ENCODE measurements around the gene PSMB5. TPM values are rescaled to one million over a fixed set of nuclear protein-coding genes. Genes with fewer than 3 reads are reported as not detected.
A peak's percentile ranks its signal among the peaks of the same experiment; 100 is the strongest.

PSMB5 gene
- total RNA-seq, 1 donor from 2014 or later, result 239 TPM

- peaks cover 62% of the 10 kb centered on the region for H4K20me1 ChIP-seq (ENCODE audit: insufficient read depth, low read length)
- H3K9me3 ChIP-seq (ENCODE audit: insufficient read depth, low read depth, low read length), result no peaks in the 10 kb centered on the region
- no peak overlapping the region for H2AFZ ChIP-seq (ENCODE audit: low read depth, low read length)
- peaks cover 25% of the 10 kb centered on the region for H3K36me3 ChIP-seq (ENCODE audit: insufficient read depth, low read length)
- H3K79me2 ChIP-seq (ENCODE audit: insufficient read depth, low read length), result peaks cover 45% of the 10 kb centered on the region
- peak; percentile 62 for DNase-seq (ENCODE audit: low read depth)
- H3K4me1 ChIP-seq (ENCODE audit: insufficient read depth, low read length), result peaks cover 43% of the 10 kb centered on the region
- Mint-ChIP-seq H3K4me3 (ENCODE audit: unreplicated experiment) (peak overlapping the region; percentile 92), H3K27ac (ENCODE audit: unreplicated experiment) (peak overlapping the region; percentile 97), H3K4me1 (ENCODE audit: low read depth, unreplicated experiment) (peaks cover 64% of the 10 kb centered on the region), H3K9me3 (ENCODE audit: unreplicated experiment) (no peaks in the 10 kb centered on the region), H3K36me3 (ENCODE audit: low read depth, unreplicated experiment) (peaks cover 29% of the 10 kb centered on the region), H3K27me3 (ENCODE audit: low read depth, unreplicated experiment) (no peaks in the 10 kb centered on the region)
- TF ChIP-seq CTCF (IDR thresholded peaks at IDR 0.05; ENCODE audit: insufficient read depth, low read depth, low read length), result no peak
- TF ChIP-seq EZH2 (IDR thresholded peaks at IDR 0.05; ENCODE audit: insufficient read depth, low read length), result no peak
- peak overlapping the region; percentile 80 for H3K9ac ChIP-seq (ENCODE audit: low read length)
- peak overlapping the region; percentile 71 for H3K27ac ChIP-seq (ENCODE audit: low read depth, low read length)
- no peaks in the 10 kb centered on the region for H3K27me3 ChIP-seq (ENCODE audit: insufficient read depth, low read length)
- peak overlapping the region; percentile 26 for H3K4me3 ChIP-seq (ENCODE audit: insufficient read depth, low read depth, low read length)
- FAIRE-seq, result no peak
- peak overlapping the region; percentile 97 for H3K4me2 ChIP-seq (ENCODE audit: low read length)
Observed at GRCh38 chr14:22977684-22978486, 56.8 kb downstream of the PSMB5 start.

- H3K4me1 ChIP-seq (ENCODE audit: insufficient read depth, low read length), result peaks cover 42% of the 10 kb centered on the region
- Mint-ChIP-seq H3K27me3 (ENCODE audit: low read depth, unreplicated experiment) (no peaks in the 10 kb centered on the region), H3K27ac (ENCODE audit: unreplicated experiment) (peak overlapping the region; percentile 97), H3K4me3 (ENCODE audit: unreplicated experiment) (peak overlapping the region; percentile 92), H3K4me1 (ENCODE audit: low read depth, unreplicated experiment) (peaks cover 69% of the 10 kb centered on the region), H3K9me3 (ENCODE audit: unreplicated experiment) (no peaks in the 10 kb centered on the region), H3K36me3 (ENCODE audit: low read depth, unreplicated experiment) (peaks cover 31% of the 10 kb centered on the region)
- TF ChIP-seq EZH2 (IDR thresholded peaks at IDR 0.05; ENCODE audit: insufficient read depth, low read length) (no peak), CTCF (IDR thresholded peaks at IDR 0.05; ENCODE audit: insufficient read depth, low read depth, low read length) (no peak)
- no peak overlapping the region for H3K4me3 ChIP-seq (ENCODE audit: insufficient read depth, low read depth, low read length)
- DNase-seq (ENCODE audit: low read depth) (no peak), FAIRE-seq (no peak)
- peaks cover 67% of the 10 kb centered on the region for H4K20me1 ChIP-seq (ENCODE audit: insufficient read depth, low read length)
- H3K27me3 ChIP-seq (ENCODE audit: insufficient read depth, low read length), result no peaks in the 10 kb centered on the region
- no peaks in the 10 kb centered on the region for H3K9me3 ChIP-seq (ENCODE audit: insufficient read depth, low read depth, low read length)
- peak overlapping the region; percentile 47 for H3K27ac ChIP-seq (ENCODE audit: low read depth, low read length)
- no peak overlapping the region for H2AFZ ChIP-seq (ENCODE audit: low read depth, low read length)
- H3K36me3 ChIP-seq (ENCODE audit: insufficient read depth, low read length), result peaks cover 31% of the 10 kb centered on the region
- peaks cover 41% of the 10 kb centered on the region for H3K79me2 ChIP-seq (ENCODE audit: insufficient read depth, low read length)
- H3K4me2 ChIP-seq (ENCODE audit: low read length), result peak overlapping the region; percentile 97
- peak overlapping the region; percentile 58 for H3K9ac ChIP-seq (ENCODE audit: low read length)
Observed at GRCh38 chr14:22977434-22977683, 57.3 kb downstream of the PSMB5 start.
